ENCODE results near the gene DERL3.

DERL3 gene

GRCh38 chr22:23829845-23830372 is 8.9 kb downstream of the DERL3 start:
- DNase-seq: no peak

- DNase-seq: no peak
These were observed 9.8 kb downstream of the DERL3 start for GRCh38 chr22:23828800-23829680.

- DNase-seq: no peak
These were observed 11.3 kb downstream of the DERL3 start for GRCh38 chr22:23827351-23827995.

DNA sequence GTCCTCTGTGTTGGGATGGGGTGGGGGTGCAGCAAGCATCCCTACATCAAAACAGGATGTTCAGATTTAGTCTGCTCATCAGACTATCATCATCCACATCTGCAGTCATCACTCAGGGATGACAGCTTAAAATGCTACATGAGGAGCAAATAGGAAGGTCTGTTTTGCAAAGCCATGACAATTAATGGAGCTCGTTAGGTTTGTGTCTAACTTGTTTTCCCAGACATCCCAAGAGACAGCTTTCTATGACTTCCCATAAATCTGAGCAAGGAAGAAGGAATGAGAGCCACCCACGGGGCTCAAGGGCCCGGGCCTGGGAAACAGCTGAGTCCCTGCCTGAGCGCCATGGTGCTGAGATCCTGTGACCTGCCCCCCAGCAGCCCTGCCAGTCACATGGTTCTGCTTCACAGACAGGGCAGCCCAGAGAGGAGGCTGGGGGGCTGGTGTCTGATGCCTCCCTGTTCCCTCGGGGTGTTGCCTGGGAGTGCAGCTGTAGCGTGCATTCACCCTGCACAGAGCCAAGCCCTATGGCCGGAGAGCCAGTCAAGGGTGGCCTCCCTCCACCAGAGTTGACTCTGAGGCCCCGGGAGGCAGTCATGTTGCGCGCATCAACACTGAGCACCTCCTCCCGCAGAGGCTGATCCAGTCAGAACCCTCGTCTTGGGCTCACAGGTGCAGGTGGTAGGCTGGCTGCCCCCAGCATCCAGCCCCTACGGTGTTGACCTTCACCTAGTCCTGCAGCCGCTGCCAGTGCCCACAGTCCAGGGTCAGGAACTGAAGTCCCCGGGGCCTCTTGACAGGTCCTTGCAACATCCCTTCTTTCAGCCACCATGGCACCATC is 12.1 kb downstream of the DERL3 start:
- no peak for DNase-seq

GRCh38 chr22:23825246-23825905 is 13.4 kb downstream of the DERL3 start:
- DNase-seq: no peak

DNA sequence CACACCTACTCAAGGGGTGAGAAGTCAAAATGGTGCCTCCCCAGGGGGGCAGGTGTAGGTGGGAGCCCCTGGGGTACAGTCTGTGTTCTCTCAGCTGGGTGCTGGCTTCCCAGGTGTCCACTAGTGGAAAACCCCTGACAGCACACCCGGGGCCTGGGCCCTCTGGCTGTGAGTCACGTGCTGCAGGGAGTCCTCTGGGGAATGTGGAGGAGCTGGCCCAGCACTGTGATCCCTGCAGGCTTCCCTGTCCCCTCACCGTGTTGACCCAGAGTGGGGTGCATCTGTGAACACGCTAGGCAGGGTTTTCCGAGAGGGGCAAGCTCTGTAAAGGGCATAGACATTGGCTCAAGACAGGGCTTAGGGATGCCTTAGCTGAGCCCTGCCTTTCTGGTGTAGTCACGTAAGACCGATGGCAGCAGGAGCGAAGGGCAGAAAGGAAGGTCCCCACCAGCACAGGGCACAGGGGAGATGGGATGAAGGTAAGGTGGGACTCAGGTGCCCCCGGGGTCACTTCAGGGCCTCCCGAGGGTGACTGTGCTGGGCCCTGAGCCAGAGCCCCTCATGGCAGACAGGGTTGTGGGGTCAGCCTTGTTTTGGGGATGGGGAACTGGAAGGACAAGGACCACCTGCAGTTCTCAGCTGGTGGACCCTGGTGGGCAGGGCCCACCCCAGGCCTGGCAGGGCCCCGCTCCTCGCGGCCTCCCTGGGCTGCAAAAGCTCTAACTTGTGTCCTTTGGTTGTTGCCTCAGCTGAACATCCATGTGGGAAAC is 14.1 kb downstream of the DERL3 start:
- no peak for DNase-seq

DNA sequence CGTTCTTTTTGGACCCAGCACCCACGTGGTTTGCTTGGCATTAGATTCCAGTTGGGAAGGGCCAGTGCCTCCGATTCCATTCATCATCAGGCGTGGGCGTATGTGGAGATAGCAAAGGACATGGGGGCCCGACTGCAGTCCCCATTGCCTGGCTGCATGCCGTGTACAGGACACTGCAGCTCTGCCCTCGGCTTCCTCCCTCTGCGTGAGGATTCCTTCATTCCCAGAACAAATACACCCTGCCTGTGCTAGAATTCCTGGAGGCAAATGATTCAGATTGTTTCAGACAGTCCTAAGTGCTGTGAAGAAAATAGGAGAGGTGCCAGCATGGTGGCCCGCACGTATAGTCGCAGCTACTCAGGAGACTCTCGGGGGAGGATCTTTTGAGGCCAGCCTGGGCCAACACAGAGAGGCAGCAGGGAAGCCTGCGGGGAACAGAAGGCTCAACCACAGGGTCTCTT is 15.4 kb downstream of the DERL3 start:
- DNase-seq: no peak

GRCh38 chr22:23822101-23822671 is 16.6 kb downstream of the DERL3 start:
- DNase-seq: no peak

DNA sequence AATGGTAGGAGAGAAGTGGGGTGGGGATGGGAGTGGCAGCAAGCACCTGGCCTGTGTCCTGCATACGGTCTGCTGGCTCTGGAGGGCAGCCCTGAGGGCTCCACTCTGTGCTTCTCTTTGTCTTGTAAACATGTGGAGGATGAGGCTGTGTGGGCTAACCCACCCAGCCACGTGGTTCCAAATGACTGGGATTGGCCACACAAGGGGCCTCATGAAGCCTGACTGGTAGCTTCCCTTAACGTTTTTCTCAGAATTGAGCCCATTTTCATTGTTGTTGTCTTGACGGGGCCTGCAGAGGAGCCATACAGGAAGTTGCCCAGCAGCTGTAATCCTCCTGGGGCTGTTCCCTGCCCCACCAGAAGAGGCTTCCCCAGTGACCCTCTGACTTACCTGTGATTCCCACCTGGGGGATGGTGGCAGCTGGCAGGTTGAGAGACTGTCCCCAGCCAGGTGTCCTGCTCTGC is 18.0 kb downstream of the DERL3 start:
- no peak for DNase-seq

DNA sequence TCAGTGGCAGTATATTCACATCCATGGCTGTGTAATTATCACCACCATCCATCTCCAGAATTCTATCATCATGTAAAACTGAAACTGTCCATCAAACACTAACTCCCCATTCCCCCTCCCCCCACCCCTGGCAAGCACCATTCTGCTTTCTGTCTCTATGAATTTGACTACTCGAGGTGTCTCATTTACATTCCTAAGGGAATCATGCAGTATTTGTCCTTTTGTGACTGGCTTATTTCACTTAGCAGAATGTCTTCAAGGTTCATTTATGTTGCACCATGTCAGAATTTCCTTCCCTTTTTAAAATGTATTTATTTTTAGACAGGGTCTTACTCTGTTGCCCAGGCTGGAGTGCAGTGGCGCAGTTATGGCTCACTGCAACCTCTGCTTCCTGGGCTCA is 20.3 kb downstream of the DERL3 start:
- DNase-seq: no peak

DNA sequence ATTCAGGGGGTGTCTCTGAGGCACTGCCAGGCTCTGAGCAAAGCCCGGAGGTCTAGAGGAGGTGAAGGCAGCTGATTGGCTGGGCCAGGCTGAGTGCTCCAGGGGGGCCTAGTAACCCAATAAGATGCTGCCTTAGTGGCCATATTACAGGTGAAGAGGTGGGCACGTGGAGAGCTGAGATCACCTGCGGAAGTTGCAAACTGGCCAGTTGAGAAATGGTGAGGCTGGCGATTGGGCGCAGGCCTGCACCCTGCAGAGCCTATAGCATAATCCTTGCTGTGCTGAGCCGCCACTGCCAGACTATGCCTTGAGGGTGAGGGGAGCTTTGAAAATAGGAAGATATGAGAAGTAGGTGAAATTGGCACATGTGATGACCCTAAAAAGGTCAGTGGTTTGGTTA is 21.7 kb downstream of the DERL3 start:
- no peak for DNase-seq

DNA sequence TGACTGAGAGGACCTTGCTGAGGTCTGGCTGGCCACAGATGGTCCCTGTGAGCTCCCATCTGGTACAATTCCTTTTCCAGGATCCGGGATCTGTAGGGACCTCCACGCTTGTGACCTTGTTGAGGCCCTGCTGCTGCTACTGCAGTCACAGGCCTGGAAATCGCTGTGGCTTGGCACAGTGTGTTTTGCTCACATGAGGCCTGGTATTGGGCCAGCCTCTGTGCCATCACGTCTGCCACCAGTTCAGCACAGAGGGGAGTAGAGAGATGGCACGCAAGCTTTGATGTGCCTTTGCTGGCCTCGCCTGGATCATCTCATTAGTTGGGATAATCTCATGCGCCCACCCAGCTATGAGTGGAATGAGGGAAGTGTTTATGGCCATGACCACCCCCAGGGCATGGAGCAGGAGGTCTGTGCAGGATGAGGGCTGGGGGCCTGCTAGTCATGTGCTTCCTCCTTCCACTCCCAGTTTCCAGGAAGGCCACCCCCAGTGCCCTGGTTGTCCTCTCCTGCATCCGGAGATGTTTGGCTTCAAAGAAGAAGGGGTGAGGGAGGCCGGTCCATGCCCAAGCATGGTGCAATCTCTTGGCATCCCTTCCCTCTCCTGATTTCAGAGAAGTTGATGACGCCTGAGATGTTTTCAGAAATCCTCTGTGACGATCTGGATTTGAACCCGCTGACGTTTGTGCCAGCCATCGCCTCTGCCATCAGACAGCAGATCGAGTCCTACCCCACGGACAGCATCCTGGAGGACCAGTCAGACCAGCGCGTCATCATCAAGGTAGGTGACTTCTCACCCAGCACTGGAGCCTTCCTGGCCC is 22.4 kb downstream of the DERL3 start:
- DNase-seq: no peak

DNA sequence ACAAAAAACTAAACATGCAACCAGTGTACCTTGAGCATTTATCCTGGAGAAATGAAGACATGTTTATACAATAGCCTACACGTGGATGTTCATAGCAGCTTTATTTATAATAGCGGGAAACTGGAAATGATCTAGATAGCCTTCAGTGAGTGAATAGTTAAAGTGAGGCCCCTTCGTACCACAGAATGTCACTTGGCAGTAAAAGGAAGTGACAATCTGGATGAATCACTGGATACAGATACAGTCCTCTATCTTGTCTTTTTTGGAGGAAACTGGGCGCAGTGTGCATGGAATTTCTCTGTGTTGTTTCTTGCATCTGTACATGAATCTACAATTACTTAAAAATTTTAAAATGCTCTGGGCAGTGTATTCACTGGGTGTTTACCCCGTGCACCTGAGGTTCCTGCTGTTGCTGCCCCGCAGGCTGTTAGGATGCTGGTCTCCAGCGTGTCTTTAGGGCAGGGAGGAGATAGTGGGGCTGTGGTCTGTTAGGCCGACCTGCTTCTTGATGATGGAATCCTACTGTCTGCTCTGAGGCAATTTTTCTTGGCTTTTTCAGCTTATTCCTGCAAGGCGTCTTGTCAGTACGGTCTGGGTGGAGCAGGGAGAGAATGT is 23.2 kb downstream of the DERL3 start:
- no peak for DNase-seq

- no peak for DNase-seq
These were observed 26.4 kb downstream of the DERL3 start for GRCh38 chr22:23812378-23812777.

- DNase-seq: no peak
These were observed 32.0 kb downstream of the DERL3 start for GRCh38 chr22:23806837-23807236.

- no peak for DNase-seq
These were observed 34.0 kb downstream of the DERL3 start for GRCh38 chr22:23804781-23805291.

- DNase-seq: no peak
These were observed 35.6 kb downstream of the DERL3 start for GRCh38 chr22:23803001-23803819.

GRCh38 chr22:23801886-23802377 is 36.9 kb downstream of the DERL3 start:
- no peak for DNase-seq
